Hepatocyte (in vitro differentiated cells): ENCODE measurements around the gene MYH6. TPM values are rescaled to one million over a fixed set of nuclear protein-coding genes. Genes with fewer than 3 reads are reported as not detected.
"Not testable (repeated sequence)": the region's sequence is repeated elsewhere in the genome, so short reads cannot be mapped to it uniquely, and the experiment has no call there.

ENCODE experiments used
- DNase-seq: peaks from one replicate; pipeline ENCODE4 v3.0.0-alpha.2; 2016; ENCODE audit warnings: low spot score
- H2AFZ ChIP-seq: fragments of 200-600 bp; sonication (generic); 2 replicates; pipeline ENCODE4 v1.6.0; 2016; ENCODE audit warnings: antibody characterized with exemption, mild to moderate bottlenecking
- H3K27ac ChIP-seq: fragments of 200-600 bp; sonication (generic); 2 replicates; pipeline ENCODE4 v1.5.1; 2016; ENCODE audit warnings: mild to moderate bottlenecking
- H3K27me3 ChIP-seq: fragments of 200-600 bp; sonication (generic); 2 replicates; pipeline ENCODE4 v1.6.1; 2016
- H3K36me3 ChIP-seq: fragments of 200-600 bp; sonication (generic); replicated peaks from 2 replicates; pipeline ENCODE4 v1.5.1; 2016; ENCODE audit warnings: low read depth; ENCODE audit not compliant: insufficient read depth
- H3K4me1 ChIP-seq: fragments of 200-600 bp; sonication (generic); 2 replicates; pipeline ENCODE4 v1.5.1; 2016; ENCODE audit warnings: mild to moderate bottlenecking, moderate library complexity; ENCODE audit not compliant: insufficient read depth
- H3K4me2 ChIP-seq: fragments of 200-600 bp; sonication (generic); 2 replicates; pipeline ENCODE4 v1.6.0; 2016
- H3K4me3 ChIP-seq: fragments of 200-600 bp; sonication (generic); 2 replicates; pipeline ENCODE4 v1.5.1; 2016; ENCODE audit warnings: mild to moderate bottlenecking
- H3K79me2 ChIP-seq: fragments of 200-600 bp; sonication (generic); 2 replicates; pipeline ENCODE4 v1.6.0; 2017; ENCODE audit warnings: mild to moderate bottlenecking
- H3K9me2 ChIP-seq: fragments of 200-600 bp; sonication (generic); replicated peaks from 2 replicates; pipeline ENCODE4 v1.6.0; 2017; ENCODE audit warnings: mild to moderate bottlenecking; ENCODE audit not compliant: insufficient read depth
- H3K9me3 ChIP-seq: fragments of 200-600 bp; sonication (generic); 2 replicates; pipeline ENCODE4 v1.5.1; 2016; ENCODE audit warnings: low read depth, mild to moderate bottlenecking
- H4K20me1 ChIP-seq: fragments of 200-600 bp; sonication (generic); 2 replicates; pipeline ENCODE4 v1.6.0; 2016; ENCODE audit warnings: mild to moderate bottlenecking; ENCODE audit not compliant: insufficient read depth, poor library complexity, severe bottlenecking
- EZH2 ChIP-seq: fragments of 200-600 bp; sonication (generic); IDR thresholded peaks from 2 replicates; pipeline ENCODE4 v1.6.1; 2016; ENCODE audit warnings: antibody characterized with exemption, mild to moderate bottlenecking, borderline replicate concordance
- EZH2phosphoT487 ChIP-seq: fragments of 200-600 bp; sonication (generic); IDR thresholded peaks from one replicate; pipeline ENCODE4 v1.6.1; 2018; ENCODE audit warnings: antibody characterized with exemption, mild to moderate bottlenecking, low read depth, moderate library complexity; ENCODE audit not compliant: unreplicated experiment, severe bottlenecking
- WGBS: methylation state at CpG from one replicate; pipeline ENCODE4 v1.1.6; 2016; ENCODE audit warnings: low lambda C conversion rate; ENCODE audit errors: missing lambda C conversion rate; 5-methylcytosine and 5-hydroxymethylcytosine counted together
- polyA plus RNA-seq: library from polyadenylated mRNA; unstranded; fragments of >200 nt; fragmentation: Nextera tagmentation; extraction: Ambion mirVana; gene quantifications from 2 replicates; pipeline ENCODE4 v1.2.1, GENCODE V29; 2016
- total RNA-seq: library from RNA; depleted of rRNA; stranded (reverse); fragments of >200 nt; gene quantifications from 2 replicates; pipeline ENCODE4 v1.2.3, GENCODE V29; 2014
- TF ChIP-seq, protein P1 (sequence below): fragments of 200-600 bp; sonication (generic); IDR thresholded peaks from 2 replicates; pipeline ENCODE4 v1.5.1; 2016; ENCODE audit warnings: antibody characterized with exemption, mild to moderate bottlenecking; ENCODE audit not compliant: poor library complexity

MYH6 gene
- total and polyA plus RNA-seq, 2 experiments from 2014 or later = 0.97 TPM; not detected in 1

GRCh38 chr14:23423657-23424056 is 15.6 kb upstream of the MYH6 start:
- H4K20me1 ChIP-seq = no peaks in the 10 kb centered on the region
- no peak overlapping the region for H3K4me2 ChIP-seq
- H2AFZ ChIP-seq = no peak overlapping the region
- no peaks in the 10 kb centered on the region for H3K36me3 ChIP-seq
- H3K27ac ChIP-seq = no peak overlapping the region
- no peaks in the 10 kb centered on the region for H3K9me2 ChIP-seq
- no peak overlapping the region for H3K4me3 ChIP-seq
- H3K4me1 ChIP-seq = no peaks in the 10 kb centered on the region
- no peaks in the 10 kb centered on the region for H3K27me3 ChIP-seq
- H3K9me3 ChIP-seq = no peaks in the 10 kb centered on the region
- TF ChIP-seq EZH2phosphoT487 (no peak), EZH2 (no peak)
- TF ChIP-seq, protein P1, sequence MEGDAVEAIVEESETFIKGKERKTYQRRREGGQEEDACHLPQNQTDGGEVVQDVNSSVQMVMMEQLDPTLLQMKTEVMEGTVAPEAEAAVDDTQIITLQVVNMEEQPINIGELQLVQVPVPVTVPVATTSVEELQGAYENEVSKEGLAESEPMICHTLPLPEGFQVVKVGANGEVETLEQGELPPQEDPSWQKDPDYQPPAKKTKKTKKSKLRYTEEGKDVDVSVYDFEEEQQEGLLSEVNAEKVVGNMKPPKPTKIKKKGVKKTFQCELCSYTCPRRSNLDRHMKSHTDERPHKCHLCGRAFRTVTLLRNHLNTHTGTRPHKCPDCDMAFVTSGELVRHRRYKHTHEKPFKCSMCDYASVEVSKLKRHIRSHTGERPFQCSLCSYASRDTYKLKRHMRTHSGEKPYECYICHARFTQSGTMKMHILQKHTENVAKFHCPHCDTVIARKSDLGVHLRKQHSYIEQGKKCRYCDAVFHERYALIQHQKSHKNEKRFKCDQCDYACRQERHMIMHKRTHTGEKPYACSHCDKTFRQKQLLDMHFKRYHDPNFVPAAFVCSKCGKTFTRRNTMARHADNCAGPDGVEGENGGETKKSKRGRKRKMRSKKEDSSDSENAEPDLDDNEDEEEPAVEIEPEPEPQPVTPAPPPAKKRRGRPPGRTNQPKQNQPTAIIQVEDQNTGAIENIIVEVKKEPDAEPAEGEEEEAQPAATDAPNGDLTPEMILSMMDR = no peak
- no peak for DNase-seq
- 93% methylated on average over 6 of the region's 6 CpGs for WGBS
- no peaks in the 10 kb centered on the region for H3K79me2 ChIP-seq

GRCh38 chr14:23421594-23421993 is 13.5 kb upstream of the MYH6 start:
- Histone ChIP-seq H3K27ac (no peak overlapping the region), H2AFZ (no peak overlapping the region), H3K9me3 (no peaks in the 10 kb centered on the region), H3K9me2 (no peaks in the 10 kb centered on the region), H3K36me3 (no peaks in the 10 kb centered on the region), H4K20me1 (no peaks in the 10 kb centered on the region), H3K4me2 (no peak overlapping the region), H3K79me2 (no peaks in the 10 kb centered on the region), H3K27me3 (no peaks in the 10 kb centered on the region), H3K4me3 (no peak overlapping the region), H3K4me1 (no peaks in the 10 kb centered on the region)
- no peak for DNase-seq
- TF ChIP-seq EZH2 (no peak), EZH2phosphoT487 (no peak)
- TF ChIP-seq, protein P1 = no peak

DNA sequence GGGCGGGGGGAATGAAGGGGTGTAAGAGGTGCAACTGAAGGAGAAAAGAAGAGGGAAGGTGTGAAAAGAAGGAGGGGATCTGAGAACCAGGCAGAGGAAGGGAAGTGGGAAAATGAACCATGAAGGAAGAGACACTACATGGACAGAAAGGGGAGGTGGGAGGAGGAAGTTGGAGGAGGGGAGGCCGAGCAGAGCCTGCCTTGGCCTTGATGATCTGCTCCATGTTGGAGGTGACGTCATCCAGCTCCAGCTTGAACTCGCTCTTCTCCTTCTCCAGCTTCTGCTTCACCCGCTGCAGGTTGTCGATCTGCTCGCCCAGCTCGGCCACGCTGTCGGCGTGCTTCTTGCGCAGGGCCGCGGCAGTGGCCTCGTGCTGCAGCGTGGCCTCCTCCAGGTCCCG is 11.6 kb upstream of the MYH6 start:
- H3K4me1 ChIP-seq, H3K27ac ChIP-seq, H4K20me1 ChIP-seq, DNase-seq, H3K4me2 ChIP-seq, H2AFZ ChIP-seq, H3K79me2 ChIP-seq, H3K36me3 ChIP-seq, H3K9me2 ChIP-seq, H3K4me3 ChIP-seq, H3K9me3 ChIP-seq, H3K27me3 ChIP-seq: not testable (repeated sequence)
- WGBS = 90% methylated on average over 4 of the region's 17 CpGs

DNA sequence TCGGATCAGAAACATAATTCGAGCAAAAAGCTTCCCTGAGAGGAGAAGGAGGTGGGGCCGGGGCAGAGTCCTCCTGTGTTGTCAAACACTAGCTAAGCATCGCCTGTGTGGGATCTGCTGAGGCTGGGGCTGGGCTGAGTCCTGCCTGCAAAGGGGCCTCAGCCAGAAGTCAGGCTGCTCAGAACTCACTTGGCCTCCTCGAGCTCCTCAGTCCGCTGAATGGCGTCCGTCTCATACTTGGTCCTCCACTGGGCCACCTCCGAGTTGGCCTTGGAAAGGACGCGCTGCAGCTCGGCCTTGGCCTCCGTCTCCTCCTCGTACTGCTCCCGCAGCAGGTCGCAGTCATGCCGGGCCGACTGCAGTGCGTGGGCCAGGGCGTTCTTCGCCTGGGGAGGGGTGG is 9.9 kb upstream of the MYH6 start:
- Histone ChIP-seq H3K4me1 (no peaks in the 10 kb centered on the region), H3K36me3 (no peaks in the 10 kb centered on the region), H3K4me2 (no peak overlapping the region), H2AFZ (no peak overlapping the region), H3K9me3 (no peaks in the 10 kb centered on the region), H3K27me3 (no peaks in the 10 kb centered on the region), H3K4me3 (no peak overlapping the region), H3K9me2 (no peaks in the 10 kb centered on the region), H3K79me2 (no peaks in the 10 kb centered on the region), H4K20me1 (no peaks in the 10 kb centered on the region), H3K27ac (no peak overlapping the region)
- DNase-seq = no peak
- TF ChIP-seq EZH2 = no peak
- TF ChIP-seq, protein P1 = no peak
- TF ChIP-seq EZH2phosphoT487 = no peak
- WGBS = 89% methylated on average over 21 of the region's 21 CpGs

DNA sequence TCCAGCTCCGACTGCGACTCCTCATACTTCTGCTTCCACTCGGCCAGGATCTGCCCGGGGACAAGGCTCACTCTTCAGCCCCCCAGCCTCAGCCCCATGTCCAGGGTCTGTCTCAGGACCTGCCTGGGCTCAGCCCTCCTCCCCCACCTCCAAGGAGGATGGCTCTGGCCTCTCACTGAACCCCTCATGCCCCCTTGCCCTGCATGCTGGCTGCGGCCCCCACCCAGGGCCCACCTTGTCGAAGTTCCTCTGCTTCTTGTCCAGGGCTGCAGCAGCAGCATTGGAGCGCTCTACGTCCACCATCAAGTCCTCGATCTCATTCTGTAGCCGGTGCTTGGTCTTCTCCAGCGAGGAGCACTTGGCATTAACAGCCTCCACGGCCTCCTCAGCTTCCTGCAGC is 9.2 kb upstream of the MYH6 start:
- not testable (repeated sequence) for H3K4me3 ChIP-seq, H3K36me3 ChIP-seq, DNase-seq, H4K20me1 ChIP-seq, H3K27me3 ChIP-seq, H3K4me1 ChIP-seq, H3K27ac ChIP-seq, H2AFZ ChIP-seq, H3K79me2 ChIP-seq, H3K9me2 ChIP-seq, H3K9me3 ChIP-seq, H3K4me2 ChIP-seq
- WGBS = 87% methylated on average over 11 of the region's 12 CpGs
